ENCODE data around the gene ITFG1.

DNA sequence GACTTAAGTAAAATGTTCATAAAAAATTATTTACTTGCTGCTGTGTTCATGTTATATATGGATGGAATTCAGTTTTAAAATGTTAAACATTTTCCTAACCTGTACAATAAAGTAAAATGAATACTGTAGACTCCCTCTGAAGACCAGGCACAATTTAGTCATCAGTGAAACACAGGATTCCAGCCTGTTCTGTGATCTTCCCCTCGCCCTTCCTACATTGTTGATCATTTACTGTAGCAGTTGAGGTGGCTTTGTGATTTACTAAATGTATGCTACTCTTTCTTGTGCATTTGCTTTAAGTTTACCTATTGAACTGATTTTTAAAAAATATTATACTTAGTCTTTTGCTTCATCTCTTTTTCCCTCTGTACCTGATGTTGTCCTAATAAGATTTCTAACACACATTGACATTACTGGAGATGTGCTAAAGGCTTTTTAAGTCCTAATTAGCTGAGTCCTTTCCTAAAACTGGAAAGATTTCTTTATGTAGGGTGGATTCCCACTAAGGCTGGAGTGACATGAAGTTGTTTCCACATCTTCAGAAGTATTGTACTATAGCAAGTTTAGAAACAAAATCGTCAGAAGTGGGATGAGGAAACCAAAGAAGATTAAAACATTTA is 38.3 kb upstream of the ITFG1 start:
- TF ChIP-seq, protein P1, sequence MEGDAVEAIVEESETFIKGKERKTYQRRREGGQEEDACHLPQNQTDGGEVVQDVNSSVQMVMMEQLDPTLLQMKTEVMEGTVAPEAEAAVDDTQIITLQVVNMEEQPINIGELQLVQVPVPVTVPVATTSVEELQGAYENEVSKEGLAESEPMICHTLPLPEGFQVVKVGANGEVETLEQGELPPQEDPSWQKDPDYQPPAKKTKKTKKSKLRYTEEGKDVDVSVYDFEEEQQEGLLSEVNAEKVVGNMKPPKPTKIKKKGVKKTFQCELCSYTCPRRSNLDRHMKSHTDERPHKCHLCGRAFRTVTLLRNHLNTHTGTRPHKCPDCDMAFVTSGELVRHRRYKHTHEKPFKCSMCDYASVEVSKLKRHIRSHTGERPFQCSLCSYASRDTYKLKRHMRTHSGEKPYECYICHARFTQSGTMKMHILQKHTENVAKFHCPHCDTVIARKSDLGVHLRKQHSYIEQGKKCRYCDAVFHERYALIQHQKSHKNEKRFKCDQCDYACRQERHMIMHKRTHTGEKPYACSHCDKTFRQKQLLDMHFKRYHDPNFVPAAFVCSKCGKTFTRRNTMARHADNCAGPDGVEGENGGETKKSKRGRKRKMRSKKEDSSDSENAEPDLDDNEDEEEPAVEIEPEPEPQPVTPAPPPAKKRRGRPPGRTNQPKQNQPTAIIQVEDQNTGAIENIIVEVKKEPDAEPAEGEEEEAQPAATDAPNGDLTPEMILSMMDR (conservative IDR thresholded peaks at IDR 0.05; ENCODE audit: low read length): no peak
- no peak for TF ChIP-seq EZH2phosphoT487 (IDR thresholded peaks at IDR 0.05; ENCODE audit: borderline replicate concordance, low read depth, low read length)

Data from OCI-LY7 (cell line).